ENCODE results near the gene NPAS3.

DNA sequence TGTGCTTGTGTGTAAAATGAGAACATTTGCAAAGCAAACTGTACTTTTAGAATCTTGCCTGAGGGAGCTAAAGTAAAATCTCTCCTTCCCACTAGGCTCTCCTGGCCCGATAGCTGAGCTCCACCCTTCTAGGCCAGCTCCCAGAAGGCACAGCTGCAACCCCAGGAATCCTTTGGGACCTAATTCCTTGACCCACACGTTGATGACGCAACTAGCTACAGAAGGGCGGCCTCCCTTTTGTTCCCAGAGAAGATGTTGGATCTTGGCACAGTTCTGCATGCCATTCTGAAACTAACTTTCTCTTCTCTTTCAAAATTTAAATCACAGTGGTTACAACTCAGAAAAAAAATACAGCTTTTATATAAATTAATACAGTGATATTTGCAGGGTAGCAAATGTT lies 744.1 kb downstream of the NPAS3 start:
- no peak for TF ChIP-seq TAF1 (IDR thresholded peaks at IDR 0.05; ENCODE audit: borderline replicate concordance, insufficient read depth, low read length)
- no peak for TF ChIP-seq REST (IDR thresholded peaks at IDR 0.05; ENCODE audit: insufficient read depth in 1 of 2, low read depth in 2 of 2, low read length in 2 of 2)

Data from PFSK-1 (cell line).